ENCODE data around the gene DBR1.
"Not testable (repeated sequence)": the region's sequence is repeated elsewhere in the genome, so short reads cannot be mapped to it uniquely, and the experiment has no call there.

The DBR1 gene

DNA sequence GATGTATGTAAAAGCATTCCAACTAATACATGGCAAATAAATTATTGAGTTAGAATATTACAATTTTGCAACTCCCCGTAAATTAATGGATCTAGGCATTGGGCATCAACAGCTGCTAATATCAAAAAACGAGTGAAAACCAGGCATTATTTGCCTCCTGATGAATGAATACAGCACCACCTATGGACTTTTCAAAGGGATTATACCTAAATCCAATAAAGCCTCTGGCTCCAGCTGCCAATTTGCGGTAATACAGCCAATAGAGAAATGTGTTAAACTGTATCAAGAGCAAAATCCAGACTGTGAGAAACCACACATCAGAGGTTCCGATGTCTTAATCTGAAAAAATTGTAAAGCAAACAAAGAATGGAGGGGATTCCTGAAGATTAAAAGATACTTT is 26.2 kb downstream of the DBR1 start:
- TF ChIP-seq, protein P1, sequence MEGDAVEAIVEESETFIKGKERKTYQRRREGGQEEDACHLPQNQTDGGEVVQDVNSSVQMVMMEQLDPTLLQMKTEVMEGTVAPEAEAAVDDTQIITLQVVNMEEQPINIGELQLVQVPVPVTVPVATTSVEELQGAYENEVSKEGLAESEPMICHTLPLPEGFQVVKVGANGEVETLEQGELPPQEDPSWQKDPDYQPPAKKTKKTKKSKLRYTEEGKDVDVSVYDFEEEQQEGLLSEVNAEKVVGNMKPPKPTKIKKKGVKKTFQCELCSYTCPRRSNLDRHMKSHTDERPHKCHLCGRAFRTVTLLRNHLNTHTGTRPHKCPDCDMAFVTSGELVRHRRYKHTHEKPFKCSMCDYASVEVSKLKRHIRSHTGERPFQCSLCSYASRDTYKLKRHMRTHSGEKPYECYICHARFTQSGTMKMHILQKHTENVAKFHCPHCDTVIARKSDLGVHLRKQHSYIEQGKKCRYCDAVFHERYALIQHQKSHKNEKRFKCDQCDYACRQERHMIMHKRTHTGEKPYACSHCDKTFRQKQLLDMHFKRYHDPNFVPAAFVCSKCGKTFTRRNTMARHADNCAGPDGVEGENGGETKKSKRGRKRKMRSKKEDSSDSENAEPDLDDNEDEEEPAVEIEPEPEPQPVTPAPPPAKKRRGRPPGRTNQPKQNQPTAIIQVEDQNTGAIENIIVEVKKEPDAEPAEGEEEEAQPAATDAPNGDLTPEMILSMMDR (IDR thresholded peaks at IDR 0.05; ENCODE audit: control extremely low read depth, extremely low read depth, low read depth, missing control alignments), result no peak
- no peak for DNase-seq (ENCODE audit: extremely low spot score)
- ChIA-PET POLR2A (no interaction called here), CTCF (interaction anchor here (1.5 kb wide), 1 partner anchor 768 kb away, joined by 3 read pairs; no protein-coding TSS in a partner anchor)

DNA sequence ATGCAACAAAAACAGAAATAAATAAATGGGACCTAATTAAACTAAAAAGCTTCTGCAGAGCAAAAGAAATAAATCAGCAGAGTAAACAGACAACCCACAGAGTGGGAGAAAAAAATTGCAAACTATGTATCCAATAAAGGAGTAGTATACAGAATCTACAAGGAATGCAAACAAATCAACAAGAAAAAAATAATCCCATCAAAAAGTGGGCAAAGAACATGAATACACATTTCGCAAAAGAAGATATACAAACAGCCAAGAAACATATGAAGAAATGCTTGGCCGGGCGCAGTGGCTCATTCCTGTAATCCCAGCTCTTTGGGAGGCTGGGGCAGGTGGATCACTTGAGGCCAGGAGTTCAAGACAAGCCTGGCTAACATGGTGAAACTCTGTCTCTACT is 32.5 kb downstream of the DBR1 start:
- CTCF ChIA-PET, result interaction anchor here (1.3 kb wide), 1 partner anchor 22 kb away, joined by 3 read pairs; no protein-coding TSS in a partner anchor

DNA sequence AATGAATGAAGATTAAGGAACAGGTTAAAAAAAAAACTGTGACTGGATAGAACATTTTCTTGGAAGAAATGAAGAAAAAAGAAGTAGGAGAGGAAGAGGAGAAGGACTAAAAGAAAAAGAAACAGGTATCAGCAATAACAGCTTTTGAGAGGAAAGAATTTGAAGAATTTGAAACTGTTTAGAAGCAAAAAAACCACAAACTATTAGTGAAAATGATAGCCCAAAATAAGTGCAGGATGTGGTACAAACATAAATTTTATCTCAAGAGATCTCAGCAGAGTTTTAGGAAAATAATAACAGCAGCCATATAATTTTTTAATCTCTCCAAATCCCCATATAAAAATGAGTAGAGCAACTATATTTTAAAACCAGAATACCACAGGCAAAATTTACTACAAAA is 33.8 kb downstream of the DBR1 start:
- ChIA-PET POLR2A (no interaction called here), CTCF (no interaction called here)
- TF ChIP-seq, protein P1 (IDR thresholded peaks at IDR 0.05; ENCODE audit: control extremely low read depth, extremely low read depth, low read depth, missing control alignments), result no peak
- no peak for DNase-seq (ENCODE audit: extremely low spot score)

More for the DNA sequence above, 32.5 kb downstream of the DBR1 start:
- POLR2A ChIA-PET; DNase-seq (ENCODE audit: extremely low spot score): not testable (repeated sequence)

DNA sequence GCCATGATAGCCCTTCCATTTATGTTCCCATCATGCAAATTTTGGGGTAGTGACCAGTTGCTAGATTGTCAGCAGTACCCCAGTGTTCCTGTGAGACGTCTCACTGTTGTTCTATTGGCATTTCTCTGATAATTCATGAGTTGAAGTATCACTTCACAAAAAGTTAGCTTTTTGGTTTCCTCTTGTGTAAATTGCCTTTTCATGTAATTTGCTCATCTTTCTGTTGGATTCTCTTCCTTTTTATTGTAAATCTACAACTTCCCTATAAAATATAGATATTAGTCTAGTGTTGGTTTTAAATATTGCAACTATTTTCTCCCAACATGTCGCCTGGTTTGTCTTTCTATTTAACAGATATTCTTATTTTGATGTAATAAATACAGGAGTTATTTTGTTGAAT is 35.0 kb downstream of the DBR1 start:
- CTCF ChIA-PET, result no interaction called here
- TF ChIP-seq, protein P1 (IDR thresholded peaks at IDR 0.05; ENCODE audit: control extremely low read depth, extremely low read depth, low read depth, missing control alignments), result no peak
- DNase-seq (ENCODE audit: extremely low spot score), result no peak
- POLR2A ChIA-PET, result no interaction called here

DNA sequence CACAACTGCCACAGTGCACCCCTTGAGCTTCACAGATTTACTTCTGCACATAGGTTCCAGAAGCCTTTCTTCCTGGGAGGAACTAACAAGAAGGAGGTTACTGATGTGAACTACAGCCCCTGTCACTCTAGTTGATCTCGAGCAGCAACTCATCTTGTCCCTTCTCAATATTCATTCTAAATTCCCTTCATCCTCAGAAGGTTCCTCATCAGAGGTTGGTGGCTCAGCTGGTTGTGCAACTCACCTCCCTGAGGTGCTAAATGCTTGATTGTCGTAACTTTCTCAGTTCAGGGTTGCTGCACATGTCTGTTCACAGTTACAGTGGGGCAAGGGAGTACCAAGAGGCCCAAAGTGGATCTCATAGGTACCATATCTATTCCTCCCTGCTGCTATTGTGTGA is 36.9 kb downstream of the DBR1 start:
- no peak for DNase-seq (ENCODE audit: extremely low spot score)
- POLR2A ChIA-PET, result no interaction called here
- TF ChIP-seq, protein P1 (IDR thresholded peaks at IDR 0.05; ENCODE audit: control extremely low read depth, extremely low read depth, low read depth, missing control alignments), result no peak
- CTCF ChIA-PET, result interaction anchor here (1.2 kb wide), 1 partner anchor 18 kb away, joined by 3 read pairs; no protein-coding TSS in a partner anchor

DNA sequence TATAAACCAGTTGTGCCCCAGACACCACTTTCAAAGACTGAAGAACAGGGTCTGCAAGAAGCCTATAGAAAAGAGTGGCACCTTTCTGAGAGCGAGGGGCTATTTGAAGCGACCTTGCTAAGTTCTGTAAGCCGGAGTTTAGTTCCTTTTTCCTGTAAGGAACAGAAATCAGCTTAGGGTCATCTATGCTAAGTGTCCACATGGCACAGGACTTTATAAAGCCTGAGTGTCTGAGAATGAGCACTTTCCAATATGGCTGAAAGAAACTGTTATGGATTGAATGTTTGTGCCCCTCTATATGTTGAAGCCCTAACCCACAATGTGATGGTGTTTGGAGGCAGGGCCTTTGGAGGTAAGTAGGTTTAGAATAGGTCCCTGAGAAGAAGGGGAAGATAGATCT is 38.5 kb downstream of the DBR1 start:
- POLR2A ChIA-PET, result no interaction called here
- CTCF ChIA-PET, result no interaction called here
- DNase-seq (ENCODE audit: extremely low spot score), result no peak
- TF ChIP-seq, protein P1 (IDR thresholded peaks at IDR 0.05; ENCODE audit: control extremely low read depth, extremely low read depth, low read depth, missing control alignments), result no peak

DNA sequence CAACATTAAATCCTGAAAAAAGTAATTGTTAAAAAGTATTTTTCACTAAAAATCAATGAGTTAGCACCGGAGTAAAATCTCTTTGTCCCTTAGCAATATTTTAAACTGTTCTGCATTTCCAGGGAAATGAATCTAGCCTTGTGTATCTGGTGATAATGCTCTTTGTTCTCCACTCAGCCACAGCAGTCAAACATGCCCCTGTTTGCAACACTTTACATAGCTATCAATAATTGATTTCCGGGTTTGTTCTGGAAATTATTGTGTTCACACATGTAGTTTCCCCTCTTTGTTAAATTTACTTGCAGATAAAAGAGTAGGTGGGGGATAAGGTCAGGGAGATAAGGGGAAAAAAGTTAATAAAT is 38.9 kb downstream of the DBR1 start:
- no peak for DNase-seq (ENCODE audit: extremely low spot score)
- TF ChIP-seq, protein P1 (IDR thresholded peaks at IDR 0.05; ENCODE audit: control extremely low read depth, extremely low read depth, low read depth, missing control alignments), result no peak
- POLR2A ChIA-PET, result no interaction called here
- CTCF ChIA-PET, result no interaction called here
